Measurements from ENCODE around the gene UGT8.

GRCh38 chr4:114673306-114673705, 74.7 kb downstream of the UGT8 start:
- TF ChIP-seq CTCF (IDR thresholded peaks at IDR 0.05) = no peak
- no peak for TF ChIP-seq POLR2A (IDR thresholded peaks at IDR 0.05)
- no peak for TF ChIP-seq POLR2AphosphoS5 (IDR thresholded peaks at IDR 0.05)
